Measurements from ENCODE around the gene TPK1. TPM values are rescaled to one million over a fixed set of nuclear protein-coding genes. Genes with fewer than 3 reads are reported as not detected.

Gene TPK1
- total RNA-seq, 1 experiment from 2014 or later, result 3.1 TPM

DNA sequence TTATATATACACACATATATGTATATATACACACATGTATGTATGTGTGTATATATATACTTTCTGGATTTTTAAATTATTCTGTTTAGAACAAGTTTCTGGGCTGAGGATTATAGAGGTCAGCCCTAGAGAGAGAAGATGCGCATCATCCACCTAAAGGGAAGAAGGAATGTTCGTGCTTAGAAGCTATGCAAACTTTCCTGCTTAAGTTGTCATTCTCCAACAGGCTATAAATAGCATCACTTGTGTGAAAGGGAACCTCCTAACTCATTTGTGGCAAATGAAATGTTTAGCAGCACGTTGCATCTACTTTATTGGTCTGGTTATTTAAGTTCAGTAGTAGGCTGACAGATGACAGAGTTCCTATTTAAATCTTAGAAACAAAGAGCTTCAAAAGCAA is 23.9 kb upstream of the TPK1 start:
- Histone ChIP-seq H3K4ac (ENCODE audit: low read depth, low read length) (no peak overlapping the region), H3K79me1 (ENCODE audit: insufficient read depth, low read depth, low read length, poor library complexity, severe bottlenecking) (no peaks in the 10 kb centered on the region), H4K20me1 (ENCODE audit: control insufficient read depth, insufficient read depth, insufficient read length) (no peaks in the 10 kb centered on the region), H3K27me3 (ENCODE audit: insufficient read depth, low read length) (no peaks in the 10 kb centered on the region), H3K4me2 (ENCODE audit: insufficient read depth, insufficient read length, low read length) (no peak overlapping the region), H3K4me1 (ENCODE audit: insufficient read depth, low read length) (no peaks in the 10 kb centered on the region; the same call in 1 of the 2 replicates), H4K91ac (ENCODE audit: insufficient read length, low read depth, low read length) (no peak overlapping the region), H2BK12ac (ENCODE audit: insufficient read length, low read depth, low read length) (no peak overlapping the region), H3K23ac (ENCODE audit: insufficient read length, low read depth, low read length) (no peak overlapping the region), H4K5ac (ENCODE audit: insufficient read length, low read depth, low read length) (no peak overlapping the region), H3K9me3 (ENCODE audit: control insufficient read depth, low read depth, low read length) (no peaks in the 10 kb centered on the region), H2BK5ac (ENCODE audit: insufficient read length, low read length) (no peak overlapping the region), H2BK15ac (ENCODE audit: low read depth, low read length) (no peak overlapping the region), H3T11ph (ENCODE audit: low read length) (no peak overlapping the region), H3K14ac (ENCODE audit: insufficient read depth, low read length) (no peak overlapping the region), H3K9ac (ENCODE audit: extremely low read depth, insufficient read length, low read length) (no peak overlapping the region), H3K79me2 (ENCODE audit: insufficient read depth, low read length) (no peaks in the 10 kb centered on the region), H2BK120ac (ENCODE audit: low read depth, low read length, poor library complexity, severe bottlenecking) (no peak overlapping the region), H2AK5ac (ENCODE audit: insufficient read length, low read length) (no peak overlapping the region), H3K56ac (ENCODE audit: insufficient read length, low read depth, low read length) (no peak overlapping the region), H2AFZ (ENCODE audit: low read length) (no peak overlapping the region), H3K18ac (ENCODE audit: insufficient read length, low read depth, low read length) (no peak overlapping the region), H4K8ac (replicated peaks; ENCODE audit: insufficient read length, low read depth, low read length) (no peak overlapping the region), H3K27ac (ENCODE audit: insufficient read length, low read depth, low read length) (no peak overlapping the region), H3K23me2 (ENCODE audit: insufficient read length, low read depth, low read length, poor library complexity, severe bottlenecking) (no peaks in the 10 kb centered on the region), H2BK20ac (ENCODE audit: low read depth, low read length, poor library complexity, severe bottlenecking) (no peak overlapping the region)
- Mint-ChIP-seq H3K4me1 (peaks cover 9 to 10% of the 10 kb centered on the region in 2 experiments), H3K27me3 (ENCODE audit: low read depth) (no peaks in the 10 kb centered on the region), H3K36me3 (ENCODE audit: insufficient read depth in 1 of 3, low read depth in 3 of 3) (no peaks in the 10 kb centered on the region), H3K4me3 (no peak overlapping the region), H3K27ac (no peak overlapping the region), H3K9me3 (no peaks in the 10 kb centered on the region)
- DNase-seq, result no peak
- no CpG with 5 or more reads among the region's 3 CpGs for WGBS (ENCODE audit: extremely low coverage, insufficient read length, low lambda C conversion rate)
- TF ChIP-seq, protein P1, sequence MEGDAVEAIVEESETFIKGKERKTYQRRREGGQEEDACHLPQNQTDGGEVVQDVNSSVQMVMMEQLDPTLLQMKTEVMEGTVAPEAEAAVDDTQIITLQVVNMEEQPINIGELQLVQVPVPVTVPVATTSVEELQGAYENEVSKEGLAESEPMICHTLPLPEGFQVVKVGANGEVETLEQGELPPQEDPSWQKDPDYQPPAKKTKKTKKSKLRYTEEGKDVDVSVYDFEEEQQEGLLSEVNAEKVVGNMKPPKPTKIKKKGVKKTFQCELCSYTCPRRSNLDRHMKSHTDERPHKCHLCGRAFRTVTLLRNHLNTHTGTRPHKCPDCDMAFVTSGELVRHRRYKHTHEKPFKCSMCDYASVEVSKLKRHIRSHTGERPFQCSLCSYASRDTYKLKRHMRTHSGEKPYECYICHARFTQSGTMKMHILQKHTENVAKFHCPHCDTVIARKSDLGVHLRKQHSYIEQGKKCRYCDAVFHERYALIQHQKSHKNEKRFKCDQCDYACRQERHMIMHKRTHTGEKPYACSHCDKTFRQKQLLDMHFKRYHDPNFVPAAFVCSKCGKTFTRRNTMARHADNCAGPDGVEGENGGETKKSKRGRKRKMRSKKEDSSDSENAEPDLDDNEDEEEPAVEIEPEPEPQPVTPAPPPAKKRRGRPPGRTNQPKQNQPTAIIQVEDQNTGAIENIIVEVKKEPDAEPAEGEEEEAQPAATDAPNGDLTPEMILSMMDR (conservative IDR thresholded peaks at IDR 0.05), result no peak

Measured in H9 (cell line).